ENCODE measurements around the gene XRCC4. TPM values are rescaled to one million over a fixed set of nuclear protein-coding genes. Genes with fewer than 3 reads are reported as not detected.

Gene XRCC4
- total and polyA plus RNA-seq, 9 of the 15 experiments (the other 6 are each of a cell fraction or from before 2014, with no cell fraction given): 13.6 to 61.6 (median 22.4) TPM

DNA sequence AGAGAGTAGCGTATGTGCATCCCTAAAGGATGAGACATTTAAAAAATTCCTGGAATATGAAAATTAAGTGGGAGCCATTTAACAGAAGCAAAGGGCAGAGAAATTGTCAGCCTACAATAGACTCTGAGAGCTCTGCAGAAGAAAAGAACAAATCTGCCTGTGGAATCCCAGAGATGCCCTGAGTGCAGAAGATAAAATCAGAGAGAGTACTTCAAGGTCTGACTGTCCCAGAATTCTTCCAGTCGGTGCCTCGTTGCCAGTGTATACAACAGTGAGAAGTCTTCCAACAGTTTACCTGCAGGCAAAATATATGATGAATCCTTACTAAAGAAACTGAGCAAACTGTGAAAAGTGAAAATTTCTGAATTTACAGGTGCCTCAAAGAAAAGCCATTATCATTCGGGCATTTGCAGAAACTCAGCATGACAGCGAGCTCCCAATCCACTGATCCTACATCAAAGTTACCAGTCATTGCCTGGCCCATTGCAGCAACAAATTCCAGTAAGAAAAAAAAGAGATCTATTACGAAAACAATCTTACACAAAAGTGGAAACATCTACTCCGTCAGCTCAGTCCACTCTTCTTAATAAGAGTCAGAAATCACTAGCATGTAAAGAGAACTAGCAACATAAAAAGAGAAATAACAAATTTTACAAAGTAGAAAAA lies 301.4 kb downstream of the XRCC4 start:
- DNase-seq (ENCODE audit: extremely low read depth in 1 of 4, low spot score in 3 of 4): no peak
- Histone ChIP-seq H3K79me2 (ENCODE audit: control insufficient read depth, insufficient read depth, low read length) (no peaks in the 10 kb centered on the region), H4K20me1 (replicated peaks; ENCODE audit: control insufficient read depth, insufficient read depth, low read length) (no peaks in the 10 kb centered on the region), H3K27ac (ENCODE audit: extremely low read depth, low read depth, low read length) (no peak overlapping the region), H3K4me3 (no peak overlapping the region), H2AFZ (ENCODE audit: low read depth, low read length) (no peak overlapping the region), H3K27me3 (ENCODE audit: control insufficient read depth in 2 of 2, insufficient read depth in 2 of 2, low read length in 2 of 2) (no peaks in the 10 kb centered on the region), H3K9ac (ENCODE audit: insufficient read depth in 1 of 2, low read depth in 2 of 2, low read length in 2 of 2) (no peak overlapping the region), H3K36me3 (ENCODE audit: control insufficient read depth, insufficient read depth, low read length) (no peaks in the 10 kb centered on the region), H3K4me1 (replicated peaks in 1 of 2; ENCODE audit: control insufficient read depth in 2 of 2, insufficient read depth in 2 of 2, low read length in 2 of 2) (no peaks in the 10 kb centered on the region), H3K9me3 (replicated peaks; ENCODE audit: control insufficient read depth, insufficient read depth, low read depth, low read length) (no peaks in the 10 kb centered on the region), H3K4me2 (ENCODE audit: insufficient read depth, low read length) (no peak overlapping the region), H3K9me1 (ENCODE audit: control insufficient read depth, insufficient read depth, low read length) (no peaks in the 10 kb centered on the region)
- intact Hi-C loops (cut with micrococcal nuclease) (no loop called here), in situ Hi-C loops (cut with MboI) (no loop called here)
- WGBS (ENCODE audit: insufficient coverage, low coverage, missing lambda C conversion rate): 7% methylated on average over 7 of the region's 7 CpGs
- no peak for FAIRE-seq
- no peak for ATAC-seq
- no TSS peak for BruUV-seq (replicated peaks)
- POLR2A ChIA-PET: interaction anchor here (1.6 kb wide), 1 partner anchor 12 kb away, joined by 3 read pairs; no protein-coding TSS in a partner anchor
- CTCF ChIA-PET (ENCODE audit: low intra/inter-chr PET ratio): no interaction called here
- TF ChIP-seq, protein P1, sequence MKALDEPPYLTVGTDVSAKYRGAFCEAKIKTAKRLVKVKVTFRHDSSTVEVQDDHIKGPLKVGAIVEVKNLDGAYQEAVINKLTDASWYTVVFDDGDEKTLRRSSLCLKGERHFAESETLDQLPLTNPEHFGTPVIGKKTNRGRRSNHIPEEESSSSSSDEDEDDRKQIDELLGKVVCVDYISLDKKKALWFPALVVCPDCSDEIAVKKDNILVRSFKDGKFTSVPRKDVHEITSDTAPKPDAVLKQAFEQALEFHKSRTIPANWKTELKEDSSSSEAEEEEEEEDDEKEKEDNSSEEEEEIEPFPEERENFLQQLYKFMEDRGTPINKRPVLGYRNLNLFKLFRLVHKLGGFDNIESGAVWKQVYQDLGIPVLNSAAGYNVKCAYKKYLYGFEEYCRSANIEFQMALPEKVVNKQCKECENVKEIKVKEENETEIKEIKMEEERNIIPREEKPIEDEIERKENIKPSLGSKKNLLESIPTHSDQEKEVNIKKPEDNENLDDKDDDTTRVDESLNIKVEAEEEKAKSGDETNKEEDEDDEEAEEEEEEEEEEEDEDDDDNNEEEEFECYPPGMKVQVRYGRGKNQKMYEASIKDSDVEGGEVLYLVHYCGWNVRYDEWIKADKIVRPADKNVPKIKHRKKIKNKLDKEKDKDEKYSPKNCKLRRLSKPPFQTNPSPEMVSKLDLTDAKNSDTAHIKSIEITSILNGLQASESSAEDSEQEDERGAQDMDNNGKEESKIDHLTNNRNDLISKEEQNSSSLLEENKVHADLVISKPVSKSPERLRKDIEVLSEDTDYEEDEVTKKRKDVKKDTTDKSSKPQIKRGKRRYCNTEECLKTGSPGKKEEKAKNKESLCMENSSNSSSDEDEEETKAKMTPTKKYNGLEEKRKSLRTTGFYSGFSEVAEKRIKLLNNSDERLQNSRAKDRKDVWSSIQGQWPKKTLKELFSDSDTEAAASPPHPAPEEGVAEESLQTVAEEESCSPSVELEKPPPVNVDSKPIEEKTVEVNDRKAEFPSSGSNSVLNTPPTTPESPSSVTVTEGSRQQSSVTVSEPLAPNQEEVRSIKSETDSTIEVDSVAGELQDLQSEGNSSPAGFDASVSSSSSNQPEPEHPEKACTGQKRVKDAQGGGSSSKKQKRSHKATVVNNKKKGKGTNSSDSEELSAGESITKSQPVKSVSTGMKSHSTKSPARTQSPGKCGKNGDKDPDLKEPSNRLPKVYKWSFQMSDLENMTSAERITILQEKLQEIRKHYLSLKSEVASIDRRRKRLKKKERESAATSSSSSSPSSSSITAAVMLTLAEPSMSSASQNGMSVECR (CRISPR knock-in tag; IDR thresholded peaks at IDR 0.05): no peak
- TF ChIP-seq ZNF766 (CRISPR knock-in tag; conservative IDR thresholded peaks at IDR 0.05) (no peak), KDM1A (IDR thresholded peaks at IDR 0.05) (no peak), ESRRB (CRISPR knock-in tag; IDR thresholded peaks at IDR 0.05; ENCODE audit: borderline replicate concordance) (no peak), U2AF1 (optimal IDR thresholded peaks at IDR 0.05; ENCODE audit: low read depth, low read length) (no peak), CXXC5 (CRISPR knock-in tag; IDR thresholded peaks at IDR 0.05) (no peak), JUN (IDR thresholded peaks at IDR 0.05; ENCODE audit: borderline replicate concordance, low read depth, low read length) (no peak), JUN (CRISPR knock-in tag; IDR thresholded peaks at IDR 0.05; ENCODE audit: borderline replicate concordance) (no peak), MCM3 (IDR thresholded peaks at IDR 0.05) (no peak), MYNN (IDR thresholded peaks at IDR 0.05) (no peak), MYNN (CRISPR knock-in tag; IDR thresholded peaks at IDR 0.05) (no peak), NR3C1 (CRISPR knock-in tag; IDR thresholded peaks at IDR 0.05) (no peak), POLR3A (IDR thresholded peaks at IDR 0.05; ENCODE audit: borderline replicate concordance, extremely low read depth, insufficient read depth, insufficient read length) (no peak), ZNF217 (CRISPR knock-in tag; IDR thresholded peaks at IDR 0.05) (no peak), ZC3H11A (IDR thresholded peaks at IDR 0.05; ENCODE audit: low read depth, low read length) (no peak), MTA3 (IDR thresholded peaks at IDR 0.05; ENCODE audit: borderline replicate concordance) (no peak), ZNF41 (CRISPR knock-in tag; conservative IDR thresholded peaks at IDR 0.05) (no peak), ZFP30 (CRISPR knock-in tag; IDR thresholded peaks at IDR 0.05; ENCODE audit: borderline replicate concordance) (no peak)
- TF ChIP-seq, protein P2, sequence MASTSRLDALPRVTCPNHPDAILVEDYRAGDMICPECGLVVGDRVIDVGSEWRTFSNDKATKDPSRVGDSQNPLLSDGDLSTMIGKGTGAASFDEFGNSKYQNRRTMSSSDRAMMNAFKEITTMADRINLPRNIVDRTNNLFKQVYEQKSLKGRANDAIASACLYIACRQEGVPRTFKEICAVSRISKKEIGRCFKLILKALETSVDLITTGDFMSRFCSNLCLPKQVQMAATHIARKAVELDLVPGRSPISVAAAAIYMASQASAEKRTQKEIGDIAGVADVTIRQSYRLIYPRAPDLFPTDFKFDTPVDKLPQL (IDR thresholded peaks at IDR 0.05; ENCODE audit: extremely low read depth, insufficient read length): no peak
